Adrenal gland (tissue), 12 donors: Measurements from ENCODE around the gene PLCB1. TPM values are rescaled to one million over a fixed set of nuclear protein-coding genes. Genes with fewer than 3 reads are reported as not detected.
"Not testable (repeated sequence)": the region's sequence is repeated elsewhere in the genome, so short reads cannot be mapped to it uniquely, and the experiment has no call there.

Source experiments
- DNase-seq, 7 donors: peaks; one replicate each; pipeline ENCODE4 v3.0.0-alpha.2; 2019 to 2020
- H3K27ac ChIP-seq, 5 donors: fragments of 200-600 bp; sonication (generic) in 4 of 5; 1 replicate in 3 of 5; 2 replicates in 2 of 5; pipeline versions ENCODE4 v1.5.1 to v1.8.0; 2016 to 2020; ENCODE audit warnings: mild to moderate bottlenecking in 1 of 5
- H3K27me3 ChIP-seq: fragments of 200-600 bp; 2 replicates; pipeline ENCODE4 v1.8.0; 2021
- H3K36me3 ChIP-seq, 2 donors: fragments of 200-600 bp; replicated peaks in 1 of 2; 1 replicate in 1 of 2; 2 replicates in 1 of 2; pipeline versions ENCODE4 v1.5.1 to v1.8.0; 2018 to 2022
- H3K4me1 ChIP-seq, 2 donors: fragments of 200-600 bp; replicated peaks in 1 of 2; 1 replicate in 1 of 2; 2 replicates in 1 of 2; pipeline versions ENCODE4 v1.5.1 to v1.8.0; 2018 to 2021
- H3K4me3 ChIP-seq, 4 donors: fragments of 200-600 bp; sonication (generic) in 3 of 4; one replicate each; pipeline ENCODE4 v1.5.1; 2016 to 2018
- H3K9me3 ChIP-seq, 3 donors: fragments of 200-600 bp; sonication (generic) in 1 of 3; replicated peaks in 1 of 3; 1 replicate in 2 of 3; 2 replicates in 1 of 3; pipeline versions ENCODE4 v1.5.1 to v1.8.0; 2016 to 2021
- POLR2A ChIP-seq, 2 donors: fragments of 450-650 bp; IDR thresholded peaks; one replicate each; pipeline ENCODE4 v1.6.1; 2017; ENCODE audit warnings: antibody characterized with exemption in 2 of 2, mild to moderate bottlenecking in 2 of 2, moderate library complexity in 1 of 2
- WGBS, 4 donors: extraction: QIAGEN DNeasy Blood & Tissue Kit in 2 of 4; methylation state at CpG; one replicate each; pipeline versions ENCODE4 v1.1.5 to v1.1.7; 2013 to 2017; 5-methylcytosine and 5-hydroxymethylcytosine counted together
- intact Hi-C, 2 donors: fragments of 100-400 bp; cut with DNase I; formaldehyde crosslinking; loops; one replicate each; pipeline versions ENCODE4 v1.14.1 to v1.15.0; 2022 to 2023
- polyA plus RNA-seq, 3 donors: library from polyadenylated mRNA; stranded (reverse); fragments of 200-250 nt in 2 of 3; fragments of 350-450 nt in 1 of 3; fragmentation: Illumina TruSeq in 1 of 3; extraction: RNeasy Lipid Tissue Mini Kit (QIAGEN cat#74804) in 1 of 3; gene quantifications; one replicate each; pipeline ENCODE4 v1.2.3, GENCODE V29; 2013 to 2014
- total RNA-seq, 9 donors: library from RNA; depleted of rRNA in 4 of 9; stranded (reverse); fragments of >200 nt in 4 of 9; fragments of 120-200 nt in 1 of 9; fragmentation: NEBNext Ultra II Directional in 1 of 9; extraction: Animal tissue kit (Norgen Biotek cat#: 25700) in 1 of 9; gene quantifications; one replicate each; pipeline versions ENCODE4 v1.1.0 to v1.2.4, GENCODE V29; 2013 to 2023
- TF ChIP-seq, protein P1 (sequence below), 6 experiments: fragments of 450-650 bp in 4 of 6; fragments of 200-600 bp in 2 of 6; sonication (generic) in 1 of 6; IDR thresholded peaks; 1 replicate in 5 of 6; 2 replicates in 1 of 6; pipeline versions ENCODE4 v1.5.1 to v1.8.0; 2016 to 2021; ENCODE audit warnings: antibody characterized with exemption in 6 of 6, mild to moderate bottlenecking in 2 of 6, moderate library complexity in 1 of 6
- donor health status: healthy with polysubstance abuse.
- donor health status: Bipolar disorder and iron deficiency.
- donor health status: DM: yes; HTN: yes; CAD: no.
- donor health status: DM: no; HTN: no; CAD: no.
- donor health status: DM: no; HTN: no; CAD: no.
- donor health status: DM: yes; HTN: yes; CAD: no.

Gene PLCB1
- total and polyA plus RNA-seq, 12 donors = 7.7 to 56.6 (median 27.9) TPM

DNA sequence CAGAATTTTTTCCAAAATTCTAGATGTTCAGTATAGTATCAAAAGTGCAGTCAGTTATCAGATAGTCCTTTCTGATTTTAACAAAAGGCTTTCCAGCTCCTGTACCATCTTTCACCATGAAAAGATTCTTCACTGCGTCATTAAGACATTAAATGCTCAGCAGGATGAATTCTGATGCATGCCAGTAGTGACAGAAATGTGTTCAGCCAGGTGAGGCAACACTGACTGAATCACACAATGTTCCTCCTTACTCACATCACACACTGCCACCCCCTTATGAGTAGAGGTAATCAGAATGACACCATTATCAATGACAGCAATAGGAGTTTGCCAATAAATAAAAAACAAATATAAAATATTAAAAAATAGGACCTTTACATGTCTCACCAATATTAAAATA lies 510.2 kb downstream of the PLCB1 start:
- Histone ChIP-seq H3K4me1 (no peaks in the 10 kb centered on the region), H3K36me3 (no peaks in the 10 kb centered on the region), H3K27me3 (no peaks in the 10 kb centered on the region), H3K4me3 (no peak overlapping the region), H3K9me3 (no peaks in the 10 kb centered on the region), H3K27ac (no peak overlapping the region)
- WGBS, 4 donors = 94 to 100% (median 98%) methylated on average over 1 of the region's 1 CpG
- intact Hi-C loops = no loop called here
- TF ChIP-seq, protein P1, sequence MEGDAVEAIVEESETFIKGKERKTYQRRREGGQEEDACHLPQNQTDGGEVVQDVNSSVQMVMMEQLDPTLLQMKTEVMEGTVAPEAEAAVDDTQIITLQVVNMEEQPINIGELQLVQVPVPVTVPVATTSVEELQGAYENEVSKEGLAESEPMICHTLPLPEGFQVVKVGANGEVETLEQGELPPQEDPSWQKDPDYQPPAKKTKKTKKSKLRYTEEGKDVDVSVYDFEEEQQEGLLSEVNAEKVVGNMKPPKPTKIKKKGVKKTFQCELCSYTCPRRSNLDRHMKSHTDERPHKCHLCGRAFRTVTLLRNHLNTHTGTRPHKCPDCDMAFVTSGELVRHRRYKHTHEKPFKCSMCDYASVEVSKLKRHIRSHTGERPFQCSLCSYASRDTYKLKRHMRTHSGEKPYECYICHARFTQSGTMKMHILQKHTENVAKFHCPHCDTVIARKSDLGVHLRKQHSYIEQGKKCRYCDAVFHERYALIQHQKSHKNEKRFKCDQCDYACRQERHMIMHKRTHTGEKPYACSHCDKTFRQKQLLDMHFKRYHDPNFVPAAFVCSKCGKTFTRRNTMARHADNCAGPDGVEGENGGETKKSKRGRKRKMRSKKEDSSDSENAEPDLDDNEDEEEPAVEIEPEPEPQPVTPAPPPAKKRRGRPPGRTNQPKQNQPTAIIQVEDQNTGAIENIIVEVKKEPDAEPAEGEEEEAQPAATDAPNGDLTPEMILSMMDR (IDR thresholded peaks at IDR 0.05) = no peak
- no peak for TF ChIP-seq POLR2A (IDR thresholded peaks at IDR 0.05)
- no peak for DNase-seq

DNA sequence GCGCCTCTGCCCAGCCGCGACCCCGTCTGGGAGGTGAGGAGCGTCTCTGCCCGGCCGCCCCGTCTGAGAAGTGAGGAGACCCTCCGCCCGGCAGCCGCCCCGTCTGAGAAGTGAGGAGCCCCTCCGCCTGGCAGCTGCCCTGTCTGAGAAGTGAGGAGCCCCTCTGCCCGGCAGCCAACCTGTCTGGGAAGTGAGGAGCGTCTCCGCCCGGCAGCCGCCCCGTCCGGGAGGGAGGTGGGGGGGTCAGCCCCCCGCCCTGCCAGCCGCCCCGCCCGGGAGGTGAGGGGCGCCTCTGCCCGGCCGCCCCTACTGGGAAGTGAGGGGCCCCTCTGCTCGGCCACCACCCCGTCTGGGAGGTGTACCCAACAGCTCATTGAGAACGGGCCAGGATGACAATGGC lies 512.4 kb downstream of the PLCB1 start:
- 90 to 100% (median 96%) methylated on average over 2 to 15 of the region's 30 CpGs for WGBS, 4 donors
- H3K27ac ChIP-seq, H3K9me3 ChIP-seq, H3K4me3 ChIP-seq, intact Hi-C loops, H3K4me1 ChIP-seq, H3K36me3 ChIP-seq, DNase-seq, H3K27me3 ChIP-seq: not testable (repeated sequence)

DNA sequence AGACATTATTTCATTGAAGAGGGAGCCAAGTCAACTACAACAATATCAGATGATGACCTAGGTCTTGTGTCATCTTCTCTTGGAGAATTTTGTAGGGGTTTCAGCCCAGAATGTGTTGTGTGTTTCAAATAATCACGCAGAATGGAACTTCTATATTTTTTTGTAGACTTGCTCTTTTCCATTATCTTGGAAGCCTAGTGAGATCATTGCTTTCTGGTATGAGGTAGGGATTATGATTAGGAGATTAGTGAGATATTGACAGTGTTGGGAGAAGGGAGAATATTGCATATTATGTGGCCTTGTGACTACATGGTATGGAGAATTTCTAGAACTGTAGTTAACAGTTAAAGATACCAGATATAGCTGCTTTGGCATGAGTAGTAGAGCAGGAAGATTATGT lies 513.3 kb downstream of the PLCB1 start:
- WGBS, 4 donors = 89 to 97% (median 96%) methylated on average over 1 of the region's 1 CpG

DNA sequence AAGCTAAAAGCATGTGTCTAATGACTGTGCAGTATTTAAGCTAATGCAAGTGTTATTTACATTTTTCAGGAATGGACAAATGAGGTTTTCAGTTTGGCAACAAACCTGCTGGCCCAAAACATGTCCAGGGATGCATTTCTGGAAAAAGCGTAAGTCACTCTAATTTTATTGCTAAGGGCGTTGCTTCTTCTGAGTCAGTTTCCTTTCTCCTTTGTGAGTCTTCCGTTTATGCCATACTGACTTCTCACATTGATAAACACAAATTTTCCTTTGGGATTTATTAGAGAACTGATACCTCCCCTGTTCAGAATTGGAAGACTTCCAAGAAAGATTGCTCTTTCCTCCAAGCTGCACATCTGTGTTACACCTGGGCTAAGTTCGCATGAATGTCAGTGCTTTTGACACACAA lies 514.0 kb downstream of the PLCB1 start:
- intact Hi-C loops = no loop called here
- TF ChIP-seq POLR2A (IDR thresholded peaks at IDR 0.05) = no peak
- TF ChIP-seq, protein P1 (IDR thresholded peaks at IDR 0.05) = no peak
- WGBS, 4 donors = 53 to 73% (median 72%) methylated on average over 4 of the region's 4 CpGs
- Histone ChIP-seq H3K9me3 (no peaks in the 10 kb centered on the region), H3K27me3 (no peaks in the 10 kb centered on the region), H3K36me3 (no peaks in the 10 kb centered on the region), H3K4me3 (no peak overlapping the region), H3K27ac (no peak overlapping the region), H3K4me1 (no peaks in the 10 kb centered on the region)
- DNase-seq = no peak

More for the DNA sequence above, 513.3 kb downstream of the PLCB1 start:
- TF ChIP-seq, protein P1 (IDR thresholded peaks at IDR 0.05) = no peak
- no peak for TF ChIP-seq POLR2A (IDR thresholded peaks at IDR 0.05)
- Histone ChIP-seq H3K36me3 (no peaks in the 10 kb centered on the region), H3K4me3 (no peak overlapping the region), H3K27me3 (no peaks in the 10 kb centered on the region), H3K27ac (no peak overlapping the region), H3K4me1 (no peaks in the 10 kb centered on the region), H3K9me3 (no peaks in the 10 kb centered on the region)
- no peak for DNase-seq
- intact Hi-C loops = no loop called here

DNA sequence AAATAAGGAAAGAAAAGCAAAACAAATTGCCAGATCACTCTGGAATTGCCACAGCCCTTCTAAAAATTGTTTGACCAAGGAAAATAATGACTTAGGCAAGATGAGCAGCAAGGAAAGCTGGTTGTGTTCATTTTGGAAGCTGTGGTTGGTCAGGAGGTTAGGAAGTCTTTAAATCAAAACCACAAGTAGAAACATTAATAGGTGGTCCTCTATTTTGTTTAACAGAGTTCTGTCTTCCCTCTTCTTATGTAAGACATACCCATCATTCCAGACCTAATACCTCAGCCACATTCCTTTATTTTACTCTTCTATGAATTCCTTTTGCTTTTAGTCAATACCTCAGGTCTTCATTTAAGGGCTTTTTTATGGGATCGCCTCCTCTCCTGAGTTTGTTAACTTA lies 514.6 kb downstream of the PLCB1 start:
- 90 to 96% (median 93%) methylated on average over 1 of the region's 1 CpG for WGBS, 4 donors
- no peak overlapping the region for H3K27ac ChIP-seq
- H3K9me3 ChIP-seq = no peaks in the 10 kb centered on the region
- H3K36me3 ChIP-seq = no peaks in the 10 kb centered on the region
- H3K4me3 ChIP-seq = no peak overlapping the region
- peaks cover 0 to 6% of the 10 kb centered on the region in 2 donors for H3K4me1 ChIP-seq
- H3K27me3 ChIP-seq = no peaks in the 10 kb centered on the region
- intact Hi-C loops = no loop called here
- DNase-seq = no peak
- TF ChIP-seq, protein P1 (IDR thresholded peaks at IDR 0.05) = no peak
- no peak for TF ChIP-seq POLR2A (IDR thresholded peaks at IDR 0.05)
